K562 (cell line): ENCODE measurements around the gene CCDC28B. TPM values are rescaled to one million over a fixed set of nuclear protein-coding genes. Genes with fewer than 3 reads are reported as not detected.

Experiments
- CTBP1 ChIP-seq: fragments of 450-650 bp; IDR thresholded peaks from 2 replicates; pipeline ENCODE4 v1.6.1; 2016; ENCODE audit warnings: borderline replicate concordance
- DIDO1 ChIP-seq: fragments of 450-650 bp; IDR thresholded peaks from 2 replicates; pipeline ENCODE4 v1.6.1; 2016; ENCODE audit warnings: low read depth, missing biosample characterization, missing genetic modification characterization
- E2F1 ChIP-seq: sonication (generic); formaldehyde crosslinking; IDR thresholded peaks from 2 replicates; pipeline ENCODE4 v1.8.1; 2023; ENCODE audit warnings: mild to moderate bottlenecking, missing genetic modification reagents, moderate library complexity
- ERF ChIP-seq: fragments of 450-650 bp; formaldehyde crosslinking; IDR thresholded peaks from 2 replicates; pipeline ENCODE4 v1.4.0; 2020; ENCODE audit warnings: mild to moderate bottlenecking, mixed read lengths
- FOXP1 ChIP-seq: sonication (generic); formaldehyde crosslinking; IDR thresholded peaks from 2 replicates; pipeline ENCODE4 v1.8.0; 2022; ENCODE audit warnings: mild to moderate bottlenecking, missing genetic modification reagents
- FUS ChIP-seq: fragments of 200-400 bp; formaldehyde crosslinking; optimal IDR thresholded peaks from 2 replicates; pipeline ENCODE3; 2017; ENCODE audit warnings: low read depth, low read length
- HDAC1 ChIP-seq, 2 experiments: fragments of 450-650 bp; IDR thresholded peaks; 2 replicates each; pipeline ENCODE4 v1.6.1; 2016 to 2017; ENCODE audit warnings: inconsistent platforms in 1 of 2, mild to moderate bottlenecking in 1 of 2, moderate library complexity in 1 of 2
- KDM5B ChIP-seq: fragments of 200-600 bp; sonication (generic); IDR thresholded peaks from 2 replicates; pipeline ENCODE4 v1.6.1; 2012; ENCODE audit warnings: low read depth, mild to moderate bottlenecking, moderate library complexity, low read length, control low read depth, inconsistent platforms; ENCODE audit not compliant: insufficient replicate concordance
- MTA3 ChIP-seq: fragments of 450-650 bp; formaldehyde crosslinking; IDR thresholded peaks from 2 replicates; pipeline ENCODE4 v1.6.1; 2017; ENCODE audit warnings: mild to moderate bottlenecking, borderline replicate concordance
- NELFE ChIP-seq: IDR thresholded peaks from 2 replicates; pipeline ENCODE4 v1.6.1; 2011; ENCODE audit warnings: mild to moderate bottlenecking; ENCODE audit not compliant: insufficient read depth, insufficient read length
- NR2C1 ChIP-seq, 2 experiments: fragments of 450-650 bp; IDR thresholded peaks; 2 replicates each; pipeline ENCODE4 v1.6.1; 2017; ENCODE audit warnings: mild to moderate bottlenecking in 2 of 2, antibody characterized with exemption in 1 of 2, inconsistent platforms in 1 of 2, missing compliant biosample characterization in 1 of 2, missing genetic modification characterization in 1 of 2
- RHOXF2B ChIP-seq: fragments of 250-450 bp; sonication (Bioruptor Pico); conservative IDR thresholded peaks from 2 replicates; pipeline ENCODE4 v1.5.1; 2021
- RUNX1 ChIP-seq: sonication (generic); IDR thresholded peaks from 2 replicates; pipeline ENCODE4 v1.6.1; 2016; ENCODE audit warnings: antibody characterized with exemption, low read depth
- SMARCB1 ChIP-seq: IDR thresholded peaks from 2 replicates; pipeline ENCODE4 v1.6.1; 2011; ENCODE audit warnings: improper control_type of control experiment, low read depth; ENCODE audit not compliant: insufficient read length
- TAF7 ChIP-seq: fragments of 450-650 bp; IDR thresholded peaks from 2 replicates; pipeline ENCODE4 v1.6.1; 2016; ENCODE audit warnings: missing genetic modification characterization, missing compliant biosample characterization
- TRIM24 ChIP-seq, 2 experiments: fragments of 450-650 bp; IDR thresholded peaks; 2 replicates each; pipeline ENCODE4 v1.6.1; 2016
- XRCC4 ChIP-seq: IDR thresholded peaks from one replicate; pipeline ENCODE4 v1.6.1; 2011; ENCODE audit not compliant: insufficient read depth, insufficient read length; ENCODE audit errors: extremely low read depth
- ZBTB8A ChIP-seq: fragments of 450-650 bp; IDR thresholded peaks from 2 replicates; pipeline ENCODE4 v1.6.1; 2018; ENCODE audit warnings: mild to moderate bottlenecking, moderate library complexity; ENCODE audit not compliant: partially characterized antibody
- ZC3H4 ChIP-seq: sonication (generic); formaldehyde crosslinking; IDR thresholded peaks from 2 replicates; pipeline ENCODE4 v1.9.0; 2021; ENCODE audit warnings: missing genetic modification reagents, borderline replicate concordance
- ZNF57 ChIP-seq: fragments of 450-650 bp; formaldehyde crosslinking; IDR thresholded peaks from 2 replicates; pipeline ENCODE4 v1.4.0; 2020; ENCODE audit warnings: mild to moderate bottlenecking, moderate library complexity
- ZNF778 ChIP-seq: fragments of 450-650 bp; formaldehyde crosslinking; IDR thresholded peaks from 2 replicates; pipeline ENCODE4 v1.4.0; 2020; ENCODE audit warnings: mild to moderate bottlenecking, moderate library complexity
- polyA plus RNA-seq, 8 experiments: library from polyadenylated mRNA; depleted of rRNA in 4 of 8; stranded (reverse) in 5 of 8; unstranded in 3 of 8; fragments of >200 nt; fragmentation: Nextera tagmentation in 2 of 8; fragmentation: Illumina TruSeq in 1 of 8; extraction: Ambion mirVana in 2 of 8; extraction: Trizol in 1 of 8; gene quantifications; 2 replicates each; pipeline versions ENCODE4 v1.2.1 to v1.2.3, GENCODE V29; 2011 to 2014; ENCODE audit warnings: inconsistent platforms in 1 of 8, missing spikeins in 1 of 8
- total RNA-seq, 7 experiments: library from RNA; depleted of rRNA in 6 of 7; stranded (reverse); fragments of >200 nt in 6 of 7; fragmentation: Illumina TruSeq in 2 of 7; extraction: Trizol in 2 of 7; gene quantifications; 2 replicates each; pipeline versions ENCODE4 v1.2.1 to v1.2.3, GENCODE V29; 2011 to 2021; ENCODE audit warnings: low replicate concordance in 1 of 7
- TF ChIP-seq, protein P1 (sequence below): fragments of 250-450 bp; sonication (Bioruptor Pico); IDR thresholded peaks from 2 replicates; pipeline ENCODE4 v1.4.0; 2020

CCDC28B gene
- total and polyA plus RNA-seq, 9 of the 15 experiments (the other 6 are each of a cell fraction or from before 2014, with no cell fraction given), result 5.7 to 54.5 (median 31.7) TPM

- peak; percentile 81 for TF ChIP-seq KDM5B
- TF ChIP-seq HDAC1 (IDR thresholded peaks at IDR 0.05), result peak; percentile 73 to 96; a peak in 3 of 4 replicates
- TF ChIP-seq ZNF778 (CRISPR knock-in tag), result no peak
- no peak for TF ChIP-seq FUS
- TF ChIP-seq E2F1 (CRISPR knock-in tag), result 0 out of 2 replicates have a peak, but pooled peaks have one; percentile 69
- TF ChIP-seq, protein P1, sequence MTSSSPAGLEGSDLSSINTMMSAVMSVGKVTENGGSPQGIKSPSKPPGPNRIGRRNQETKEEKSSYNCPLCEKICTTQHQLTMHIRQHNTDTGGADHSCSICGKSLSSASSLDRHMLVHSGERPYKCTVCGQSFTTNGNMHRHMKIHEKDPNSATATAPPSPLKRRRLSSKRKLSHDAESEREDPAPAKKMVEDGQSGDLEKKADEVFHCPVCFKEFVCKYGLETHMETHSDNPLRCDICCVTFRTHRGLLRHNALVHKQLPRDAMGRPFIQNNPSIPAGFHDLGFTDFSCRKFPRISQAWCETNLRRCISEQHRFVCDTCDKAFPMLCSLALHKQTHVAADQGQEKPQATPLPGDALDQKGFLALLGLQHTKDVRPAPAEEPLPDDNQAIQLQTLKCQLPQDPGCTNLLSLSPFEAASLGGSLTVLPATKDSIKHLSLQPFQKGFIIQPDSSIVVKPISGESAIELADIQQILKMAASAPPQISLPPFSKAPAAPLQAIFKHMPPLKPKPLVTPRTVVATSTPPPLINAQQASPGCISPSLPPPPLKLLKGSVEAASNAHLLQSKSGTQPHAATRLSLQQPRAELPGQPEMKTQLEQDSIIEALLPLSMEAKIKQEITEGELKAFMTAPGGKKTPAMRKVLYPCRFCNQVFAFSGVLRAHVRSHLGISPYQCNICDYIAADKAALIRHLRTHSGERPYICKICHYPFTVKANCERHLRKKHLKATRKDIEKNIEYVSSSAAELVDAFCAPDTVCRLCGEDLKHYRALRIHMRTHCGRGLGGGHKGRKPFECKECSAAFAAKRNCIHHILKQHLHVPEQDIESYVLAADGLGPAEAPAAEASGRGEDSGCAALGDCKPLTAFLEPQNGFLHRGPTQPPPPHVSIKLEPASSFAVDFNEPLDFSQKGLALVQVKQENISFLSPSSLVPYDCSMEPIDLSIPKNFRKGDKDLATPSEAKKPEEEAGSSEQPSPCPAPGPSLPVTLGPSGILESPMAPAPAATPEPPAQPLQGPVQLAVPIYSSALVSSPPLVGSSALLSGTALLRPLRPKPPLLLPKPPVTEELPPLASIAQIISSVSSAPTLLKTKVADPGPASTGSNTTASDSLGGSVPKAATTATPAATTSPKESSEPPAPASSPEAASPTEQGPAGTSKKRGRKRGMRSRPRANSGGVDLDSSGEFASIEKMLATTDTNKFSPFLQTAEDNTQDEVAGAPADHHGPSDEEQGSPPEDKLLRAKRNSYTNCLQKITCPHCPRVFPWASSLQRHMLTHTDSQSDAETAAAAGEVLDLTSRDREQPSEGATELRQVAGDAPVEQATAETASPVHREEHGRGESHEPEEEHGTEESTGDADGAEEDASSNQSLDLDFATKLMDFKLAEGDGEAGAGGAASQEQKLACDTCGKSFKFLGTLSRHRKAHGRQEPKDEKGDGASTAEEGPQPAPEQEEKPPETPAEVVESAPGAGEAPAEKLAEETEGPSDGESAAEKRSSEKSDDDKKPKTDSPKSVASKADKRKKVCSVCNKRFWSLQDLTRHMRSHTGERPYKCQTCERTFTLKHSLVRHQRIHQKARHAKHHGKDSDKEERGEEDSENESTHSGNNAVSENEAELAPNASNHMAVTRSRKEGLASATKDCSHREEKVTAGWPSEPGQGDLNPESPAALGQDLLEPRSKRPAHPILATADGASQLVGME, result no peak
- 0 out of 2 replicates have a peak, but pooled peaks have one; percentile 12 for TF ChIP-seq FOXP1
- peak; percentile 54; the same call in 1 of the 2 replicates for TF ChIP-seq MTA3
- TF ChIP-seq ERF (CRISPR knock-in tag), result 0 out of 2 replicates have a peak, but pooled peaks have one; percentile 15
- TF ChIP-seq ZBTB8A, result no peak
- TF ChIP-seq CTBP1, result peak; percentile 39; the same call in 1 of the 2 replicates
- TF ChIP-seq RHOXF2B, result no peak
- TF ChIP-seq RUNX1, result no peak
- no peak for TF ChIP-seq NELFE
- TF ChIP-seq ZNF57 (CRISPR knock-in tag), result no peak
- TF ChIP-seq ZC3H4, result no peak
- TF ChIP-seq NR2C1 (IDR thresholded peaks at IDR 0.05), result peak; percentile 98
- TF ChIP-seq NR2C1 (tag; IDR thresholded peaks at IDR 0.05), result peak; percentile 98
- no peak for TF ChIP-seq XRCC4
- TF ChIP-seq DIDO1 (tag), result peak; percentile 82
- TF ChIP-seq TRIM24 (IDR thresholded peaks at IDR 0.05), result no peak
- TF ChIP-seq TAF7, result peak; percentile 74
- TF ChIP-seq SMARCB1, result no peak
Measured at GRCh38 chr1:32221980-32222755, 21.8 kb downstream of the CCDC28B start, which contains the start of the genes EIF3I and TMEM234 (continued).
